Activated naive CD4-positive, alpha-beta T cell treated with anti-CD3 and anti-CD28 coated beads for 36 hours (primary cell): ENCODE results near the gene TRIM7. TPM values are rescaled to one million over a fixed set of nuclear protein-coding genes. Genes with fewer than 3 reads are reported as not detected.
"Not testable (repeated sequence)": the region's sequence is repeated elsewhere in the genome, so short reads cannot be mapped to it uniquely, and the experiment has no call there.

Experiments
- CTCF ChIA-PET: fragments of 350-600 bp; sonication (Branson Sonifier 250); formaldehyde crosslinking; loops from one replicate; lab custom pipeline; 2021; ENCODE audit warnings: antibody characterized with exemption; lab: Charles Lee
- DNase-seq: peaks from one replicate; pipeline ENCODE4 v3.0.0-alpha.2; 2020
- H3K27ac Mint-ChIP-seq: one replicate; pipeline ENCODE4 v1.8.0; 2021; ENCODE audit warnings: mild to moderate bottlenecking, mixed read lengths
- H3K27me3 Mint-ChIP-seq: one replicate; pipeline ENCODE4 v1.8.0; 2021; ENCODE audit warnings: low read depth, mixed read lengths
- H3K36me3 Mint-ChIP-seq: one replicate; pipeline ENCODE4 v1.8.0; 2021; ENCODE audit warnings: low read depth, mixed read lengths
- H3K4me1 Mint-ChIP-seq: one replicate; pipeline ENCODE4 v1.8.0; 2021; ENCODE audit warnings: low read depth, mixed read lengths
- H3K4me3 Mint-ChIP-seq: one replicate; pipeline ENCODE4 v1.8.0; 2021; ENCODE audit warnings: mild to moderate bottlenecking, moderate library complexity, mixed read lengths
- H3K9me3 Mint-ChIP-seq: one replicate; pipeline ENCODE4 v1.8.0; 2021; ENCODE audit warnings: mixed read lengths
- intact Hi-C: fragments of 100-400 bp; cut with micrococcal nuclease; formaldehyde crosslinking; loops from one replicate; pipeline ENCODE4 v1.15.1; 2023
- microRNA-seq: library from miRNA; unstranded; fragments of <30 nt; microRNA quantifications from one replicate; pipeline ENCODE4 v1.2.0, GENCODE V29; 2022; ENCODE audit warnings: borderline microRNAs expressed, borderline replicate concordance
- total RNA-seq, 2 experiments: library from RNA; stranded (reverse); gene quantifications; one replicate each; pipeline ENCODE4 v1.2.3, GENCODE V29; 2021

Gene TRIM7
- total RNA-seq, 2 experiments from 2014 or later: 1.6 to 1.8 TPM

- H3K4me1 Mint-ChIP-seq: peaks cover 5% of the 10 kb centered on the region
- intact Hi-C loops: no loop called here
- H3K36me3 Mint-ChIP-seq: no peaks in the 10 kb centered on the region
- CTCF ChIA-PET: interaction anchor here (1.0 kb wide), 1 partner anchor 10 kb away, joined by 4 read pairs; no protein-coding TSS in a partner anchor
- DNase-seq: no peak
- peaks cover 3% of the 10 kb centered on the region for H3K9me3 Mint-ChIP-seq
- H3K27ac Mint-ChIP-seq: no peak overlapping the region
- no peak overlapping the region for H3K4me3 Mint-ChIP-seq
- H3K27me3 Mint-ChIP-seq: peaks cover 36% of the 10 kb centered on the region
These were observed 55.6 kb downstream of the TRIM7 start for GRCh38 chr5:181149355-181149754.

GRCh38 chr5:181146927-181147636 is 57.9 kb downstream of the TRIM7 start, which contains the start of gene OR2V2:
Gene OR2V2, plus strand, starts transcription at chr5:181147586. Its CDS starts 7,357 bp downstream, at chr5:181154943.
- DNase-seq, CTCF ChIA-PET, H3K9me3 Mint-ChIP-seq, intact Hi-C loops, H3K4me1 Mint-ChIP-seq, H3K36me3 Mint-ChIP-seq, H3K27ac Mint-ChIP-seq, H3K4me3 Mint-ChIP-seq: not testable (repeated sequence)
- H3K27me3 Mint-ChIP-seq: peaks cover 52% of the 10 kb centered on the region

GRCh38 chr5:181145133-181145532 is 59.9 kb downstream of the TRIM7 start:
- Mint-ChIP-seq H3K36me3 (no peaks in the 10 kb centered on the region), H3K9me3 (peaks cover 3% of the 10 kb centered on the region), H3K27ac (no peak overlapping the region), H3K4me3 (no peak overlapping the region), H3K4me1 (no peaks in the 10 kb centered on the region), H3K27me3 (peaks cover 50% of the 10 kb centered on the region)
- DNase-seq: no peak
- CTCF ChIA-PET: no interaction called here
- intact Hi-C loops: no loop called here

Small RNAs within 50 kb of the gene (microRNA-seq; reads per million reads assigned to microRNA genes)
- not detected for gene MIR4638

Other genes with a start within 250 kb of the TRIM7 start
- not detected for gene BTNL3, start 216.3 kb downstream of the TRIM7 start, total RNA-seq
- not detected for gene BTNL9, start 164.9 kb downstream of the TRIM7 start, total RNA-seq
- gene OR2V1, start 74.0 kb downstream of the TRIM7 start, total RNA-seq: not detected
- gene OR2V2, start 57.6 kb downstream of the TRIM7 start, total RNA-seq: not detected
- 10 to 100 TPM; 36.5 to 37.3 TPM for gene TRIM41, start 18.1 kb upstream of the TRIM7 start, total RNA-seq
- 1,000 to 10,000 TPM; 3,176 to 3,362 TPM for gene RACK1, start 38.7 kb upstream of the TRIM7 start, total RNA-seq
- gene TRIM52, start 55.9 kb upstream of the TRIM7 start, total RNA-seq: 10 to 100 TPM; 10.5 to 10.9 TPM
- not detected for gene OR4F3, start 162.1 kb upstream of the TRIM7 start, total RNA-seq